GM18909 (cell line): Measurements from ENCODE around the gene CTNNA3.

ENCODE experiments used
- ATAC-seq: cut with Tn5 transposase; IDR thresholded peaks from one replicate; pipeline ENCODE4 v1.9.1; 2021; ENCODE audit warnings: mild to moderate bottlenecking; ENCODE audit not compliant: unreplicated experiment, poor library complexity

CTNNA3 gene

GRCh38 chr10:67520924-67521520 lies 175.0 kb downstream of the CTNNA3 start:
- peak; percentile 91 for ATAC-seq

- no peak for ATAC-seq
These were observed 176.6 kb downstream of the CTNNA3 start for GRCh38 chr10:67519434-67519833.

DNA sequence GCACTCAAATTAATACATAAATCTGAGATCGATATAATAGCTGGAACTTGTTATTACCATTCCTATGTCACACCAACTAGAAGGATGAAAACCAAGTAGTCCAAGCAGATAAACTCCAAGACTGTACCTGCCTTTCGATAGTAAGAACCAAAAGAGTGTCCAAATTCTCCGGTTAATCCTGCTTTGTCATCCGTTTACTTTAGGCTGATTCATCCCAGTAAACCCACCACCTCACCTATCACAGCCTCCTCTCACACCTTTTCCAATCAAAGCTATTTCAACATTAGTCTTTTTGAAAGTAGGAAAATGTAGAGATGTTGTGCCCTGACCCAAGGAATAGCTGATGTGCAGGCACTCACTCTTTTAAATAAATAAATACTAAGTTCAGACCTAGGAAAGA lies 177.2 kb downstream of the CTNNA3 start:
- ATAC-seq = no peak

DNA sequence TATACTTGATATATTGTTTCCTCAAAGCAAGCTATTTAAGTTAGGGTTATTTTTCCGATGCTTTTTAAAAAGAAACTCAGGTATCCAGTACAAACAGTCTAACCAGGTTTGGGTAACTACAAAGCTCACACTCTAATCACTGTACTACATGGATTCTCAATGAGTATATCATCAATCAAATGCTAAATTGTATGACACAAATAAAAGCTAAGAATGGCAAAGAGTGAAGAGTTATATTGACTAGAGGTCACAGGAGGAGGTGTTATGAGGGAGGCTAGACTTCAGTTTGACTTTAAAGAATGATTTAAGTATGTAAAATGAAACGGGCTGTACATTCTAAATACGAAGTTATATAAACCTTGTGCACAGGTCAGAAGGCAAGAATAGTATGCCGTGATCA lies 178.0 kb downstream of the CTNNA3 start:
- ATAC-seq = no peak

DNA sequence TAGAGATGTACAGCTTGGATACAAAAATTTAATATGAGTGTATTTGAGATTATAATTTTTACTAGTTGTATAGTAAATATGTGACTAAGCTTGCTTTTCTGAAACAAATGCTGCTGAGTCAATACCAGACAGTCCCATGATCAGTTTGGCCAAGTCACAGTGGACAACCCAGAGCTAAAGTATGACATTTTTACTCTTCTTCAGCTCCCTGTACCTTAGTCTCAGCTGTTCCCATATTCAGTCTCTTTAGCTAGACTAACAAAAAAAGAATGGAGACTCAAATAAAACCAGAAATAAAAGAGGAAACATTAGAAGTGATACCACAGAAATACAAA lies 189.3 kb downstream of the CTNNA3 start:
- no peak for ATAC-seq

GRCh38 chr10:67506083-67506756 lies 189.8 kb downstream of the CTNNA3 start:
- no peak for ATAC-seq

DNA sequence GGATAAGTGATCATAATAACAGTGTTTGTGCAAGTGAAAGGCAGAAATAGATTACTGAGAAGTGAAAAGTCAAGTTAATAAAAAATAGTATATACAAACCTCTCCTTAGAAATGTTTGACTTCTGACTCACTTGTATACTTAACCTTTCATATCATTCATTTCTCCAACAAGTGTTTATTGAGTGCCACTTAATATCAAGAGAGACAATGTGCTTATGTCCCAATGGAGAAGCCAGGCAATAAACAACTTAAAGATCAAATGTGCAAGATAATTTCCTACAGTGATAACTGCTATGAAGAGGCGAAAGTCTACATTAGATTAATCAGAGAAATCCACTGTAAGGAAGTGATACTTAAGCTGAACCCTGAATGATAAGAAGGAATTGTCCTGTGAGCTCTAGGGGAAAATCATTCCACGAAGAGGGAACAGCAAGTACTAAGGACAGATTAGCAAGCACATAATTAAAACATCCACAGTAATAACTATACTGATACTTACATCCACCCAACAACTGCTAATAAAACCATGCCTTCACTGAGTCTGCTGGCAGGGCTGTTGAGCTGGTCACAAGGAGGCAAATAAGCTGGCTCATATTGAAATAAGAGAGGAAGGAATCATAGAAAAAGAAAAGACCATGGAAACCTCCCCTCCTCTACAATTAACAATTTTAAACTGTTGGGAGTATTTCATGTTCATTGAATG lies 203.5 kb downstream of the CTNNA3 start:
- no peak for ATAC-seq

- ATAC-seq = no peak
These were observed 207.9 kb downstream of the CTNNA3 start for GRCh38 chr10:67487906-67488619.

DNA sequence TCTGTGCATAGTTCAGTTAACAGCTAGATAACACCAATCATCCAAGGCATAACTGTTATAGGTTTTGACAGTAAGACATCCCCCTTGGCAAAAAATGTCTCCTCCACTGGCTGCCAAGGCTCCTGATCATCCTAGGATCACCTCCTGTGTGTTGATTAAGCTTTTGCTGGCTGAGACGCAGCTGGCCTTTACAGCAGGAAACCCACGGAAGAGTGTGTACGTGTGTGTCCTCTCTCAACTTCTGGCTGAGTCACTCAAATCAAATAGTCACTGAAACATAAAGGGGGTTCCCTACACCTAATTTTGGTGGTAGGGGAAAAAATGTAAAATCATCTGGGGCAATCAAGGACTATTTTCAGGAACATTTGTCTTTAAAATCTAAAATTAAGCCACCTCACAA lies 208.8 kb downstream of the CTNNA3 start:
- ATAC-seq = no peak

DNA sequence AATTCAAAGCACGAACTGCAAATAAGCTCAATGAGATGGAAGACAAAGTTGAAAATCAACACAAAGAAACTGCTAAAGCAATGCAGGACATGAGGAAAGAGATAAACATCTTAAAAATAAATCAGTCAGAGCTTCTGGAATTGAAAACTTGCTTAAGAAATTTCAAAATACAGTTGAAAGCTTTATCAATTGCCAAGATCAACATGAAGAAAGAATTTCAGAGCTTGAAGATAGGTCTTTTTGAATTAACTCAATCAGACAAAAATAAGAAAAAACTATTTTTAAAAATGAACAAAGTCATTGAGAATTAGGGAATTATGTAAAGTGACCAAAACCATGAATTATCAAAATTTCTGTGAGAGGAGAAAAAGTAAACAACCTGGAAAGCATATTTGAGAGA lies 218.1 kb downstream of the CTNNA3 start:
- no peak for ATAC-seq

GRCh38 chr10:67476201-67476600 lies 219.8 kb downstream of the CTNNA3 start:
- no peak for ATAC-seq

DNA sequence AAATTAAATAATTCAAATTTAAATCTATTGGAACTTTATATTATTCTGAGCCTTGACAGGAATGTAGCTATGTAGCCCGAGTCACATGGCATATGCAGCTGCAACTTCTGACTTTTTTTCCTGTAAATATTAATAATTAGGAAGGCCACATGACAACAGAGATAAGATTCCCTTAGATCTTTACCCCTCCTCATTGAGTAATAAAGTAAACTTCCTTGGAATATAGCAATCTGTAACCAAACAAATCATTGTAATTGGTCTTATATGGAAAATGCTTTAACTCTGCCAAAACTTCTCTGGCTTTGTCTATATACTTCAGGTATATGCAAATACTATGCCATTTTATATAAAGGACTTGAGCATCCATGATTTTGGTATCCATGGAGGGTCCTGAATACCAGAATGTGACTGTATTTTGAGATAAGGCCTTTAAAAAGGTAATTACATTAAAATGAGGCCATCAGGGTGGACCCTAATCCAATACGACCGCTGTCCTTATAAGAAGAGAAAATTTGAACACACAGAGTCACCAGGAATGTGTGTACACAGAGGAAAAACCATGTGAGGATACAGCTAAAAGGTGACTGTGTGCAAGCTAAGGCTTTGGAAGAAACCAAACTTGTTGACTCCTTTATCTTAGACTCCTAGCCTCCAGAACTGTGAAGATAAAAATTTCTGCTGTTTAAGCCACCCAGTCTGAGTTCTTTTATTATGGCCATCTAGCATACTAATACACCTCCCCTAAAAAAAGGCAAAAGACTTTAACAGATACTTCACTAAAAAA lies 222.0 kb downstream of the CTNNA3 start:
- no peak for ATAC-seq

DNA sequence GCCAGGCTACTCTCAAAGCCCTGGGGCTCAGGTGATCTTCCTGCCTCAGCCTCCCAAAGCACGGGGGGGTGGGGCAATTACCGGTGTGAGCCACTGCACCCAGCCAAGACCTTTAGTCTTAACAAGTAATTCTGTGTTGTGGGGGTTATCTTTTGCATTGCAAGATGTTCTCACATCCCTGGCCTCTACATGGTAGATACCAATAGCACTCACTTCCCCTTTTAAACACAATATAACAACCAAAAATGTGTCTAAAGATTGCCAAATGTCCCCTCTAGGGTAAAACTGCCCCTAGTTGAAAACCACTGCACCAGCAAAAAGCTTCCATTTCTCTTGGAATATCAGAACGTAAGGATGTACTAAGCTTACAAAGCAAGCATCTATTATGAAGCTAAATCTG lies 225.0 kb downstream of the CTNNA3 start:
- ATAC-seq = no peak

DNA sequence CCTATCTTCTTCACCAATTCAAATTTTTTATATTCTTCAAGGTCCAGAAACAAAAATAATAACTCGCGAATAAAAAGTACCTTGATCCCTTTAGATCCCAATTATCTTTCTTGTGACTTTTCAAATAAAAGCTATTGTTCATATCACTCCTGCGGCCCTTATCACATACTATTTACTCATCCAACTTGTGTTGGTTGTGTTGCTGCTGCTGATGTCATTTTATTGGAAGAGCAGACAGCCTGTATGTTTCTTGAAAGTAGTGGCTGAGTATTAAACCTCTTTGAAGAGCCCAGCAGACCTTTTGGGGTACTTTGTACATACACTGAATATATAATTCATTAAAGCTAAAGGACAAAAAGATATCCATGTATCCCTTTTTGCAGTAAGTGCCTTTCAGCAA lies 231.7 kb downstream of the CTNNA3 start:
- no peak for ATAC-seq

DNA sequence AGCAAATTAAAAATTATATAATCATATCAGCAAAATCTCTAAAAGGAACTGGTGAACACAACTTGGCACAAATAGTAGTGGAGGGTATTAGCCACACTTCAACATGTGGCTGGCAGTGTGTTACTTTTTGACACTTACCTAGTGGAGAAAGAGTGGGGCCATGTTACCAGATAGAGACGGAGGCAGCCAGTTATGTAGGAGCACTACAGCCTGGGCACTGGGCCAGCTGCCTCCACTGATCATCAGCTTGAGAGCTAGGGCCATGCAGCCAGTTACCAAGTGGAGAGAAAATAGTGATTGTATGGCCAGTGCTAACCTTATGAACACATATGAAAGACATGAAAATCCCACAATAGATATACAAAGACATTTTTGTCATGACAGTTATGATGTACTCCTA lies 243.1 kb downstream of the CTNNA3 start:
- no peak for ATAC-seq

DNA sequence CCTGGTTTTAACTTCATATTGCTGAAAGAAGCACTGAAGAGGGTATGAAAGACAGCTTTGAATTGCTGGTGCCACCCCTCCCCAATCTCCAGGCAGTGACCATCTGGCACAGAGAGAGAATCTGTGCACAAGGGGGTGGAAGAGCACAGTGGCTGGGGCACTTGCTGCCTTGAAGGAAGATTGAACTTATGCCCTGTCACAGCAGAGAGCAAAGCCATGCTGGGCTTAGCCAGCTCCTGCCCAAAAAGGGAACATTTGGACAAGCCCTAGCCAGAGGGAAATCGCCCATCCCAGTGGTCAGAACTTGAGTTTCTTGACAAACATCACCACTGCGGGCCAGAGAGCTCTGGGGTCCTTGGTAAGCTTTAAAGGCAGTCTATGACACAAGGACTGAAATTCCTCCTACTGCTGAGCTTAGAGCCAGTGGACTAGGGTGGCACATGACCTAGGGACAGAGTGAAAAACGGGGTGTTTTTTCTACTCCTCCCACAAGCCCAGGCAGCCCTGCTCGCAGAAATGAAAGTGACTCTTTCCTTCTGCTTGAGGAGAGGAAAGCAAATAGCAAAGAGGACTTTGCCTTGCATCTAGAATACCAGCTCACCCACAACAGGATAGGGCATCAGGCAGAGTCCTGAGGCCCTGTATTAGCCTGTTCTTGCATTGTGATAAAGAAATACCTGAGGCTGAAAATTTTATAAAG lies 257.2 kb downstream of the CTNNA3 start:
- ATAC-seq = no peak

DNA sequence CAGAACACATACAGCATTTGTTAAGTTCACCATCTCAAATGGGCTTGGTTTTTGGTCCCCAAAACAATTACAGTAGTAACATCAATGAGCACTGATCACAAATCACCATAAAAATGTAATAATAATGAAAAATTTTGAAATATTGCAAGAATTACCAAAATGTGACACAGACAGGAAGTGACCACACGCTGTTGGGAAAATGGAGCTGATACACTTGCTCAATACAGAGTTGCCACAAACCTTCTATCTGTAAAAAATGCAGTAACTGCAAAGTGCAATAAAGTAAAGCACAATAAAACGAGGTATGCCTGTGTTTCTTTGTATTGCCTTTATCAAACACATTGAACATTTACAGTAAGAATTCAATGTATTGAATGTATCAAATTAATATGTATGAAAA lies 262.7 kb downstream of the CTNNA3 start:
- ATAC-seq = no peak

DNA sequence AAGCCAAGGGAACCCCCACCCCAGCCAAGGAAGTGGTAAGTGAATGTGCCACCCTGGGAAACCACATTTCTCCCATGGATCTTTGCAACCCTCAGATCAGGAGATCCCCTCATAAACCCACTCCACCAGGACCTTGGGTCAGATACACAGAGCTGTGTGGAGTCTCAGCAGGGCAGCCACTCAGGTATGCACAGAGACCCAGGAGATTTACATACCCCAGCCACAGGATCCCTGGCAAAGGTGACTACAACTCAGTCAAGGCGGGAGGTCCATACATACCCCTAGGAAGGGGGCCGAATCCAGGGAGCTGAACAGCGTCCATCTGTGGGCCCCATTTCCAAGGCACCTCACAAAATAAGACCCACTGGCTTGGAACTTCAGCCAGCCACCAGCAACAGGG lies 293.4 kb downstream of the CTNNA3 start:
- ATAC-seq = no peak

DNA sequence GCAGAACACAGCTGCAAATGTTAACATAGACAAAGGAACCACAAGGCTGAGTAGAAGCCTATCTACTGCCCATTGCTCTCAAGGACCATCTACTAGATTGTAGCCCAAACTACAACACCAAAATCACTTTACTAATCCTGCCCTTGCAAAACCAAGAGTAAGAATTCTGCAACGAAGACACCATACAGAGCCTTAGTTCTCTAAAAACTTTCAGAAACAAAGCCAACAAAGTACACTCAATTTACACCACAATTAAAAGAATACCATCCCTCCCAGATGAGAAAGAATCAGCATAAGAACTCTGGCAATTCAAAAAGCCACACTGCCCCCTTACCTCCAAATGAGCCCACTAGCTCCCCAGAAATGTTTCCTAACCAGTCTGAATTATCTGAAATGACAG lies 294.3 kb downstream of the CTNNA3 start:
- ATAC-seq = no peak
